BJ (cell line): ENCODE measurements around the gene INSIG1. TPM values are rescaled to one million over a fixed set of nuclear protein-coding genes. Genes with fewer than 3 reads are reported as not detected.

Experiments
- CTCF ChIA-PET: fragments of 350-600 bp; formaldehyde crosslinking; extraction: SDS; loops from one replicate; lab custom pipeline; 2021; ENCODE audit warnings: antibody characterized with exemption, inconsistent platforms; lab: Yijun Ruan, JAX
- POLR2A ChIA-PET: fragments of 300-600 bp; sonication (Branson Sonifier 250); formaldehyde crosslinking; extraction: SDS; loops from one replicate; lab custom pipeline; 2021; ENCODE audit warnings: antibody characterized with exemption; lab: Charles Lee
- DNase-seq: peaks from one replicate; pipeline ENCODE4 v3.0.0-alpha.2; 2011; ENCODE audit warnings: low read depth
- H3K27me3 ChIP-seq: 2 replicates; pipeline ENCODE4 v1.6.0; 2011; ENCODE audit warnings: low read length; ENCODE audit not compliant: control insufficient read depth, insufficient read depth
- H3K36me3 ChIP-seq: 2 replicates; pipeline ENCODE4 v1.5.1; 2011; ENCODE audit warnings: low read length; ENCODE audit not compliant: control insufficient read depth, insufficient read depth
- H3K4me3 ChIP-seq: 2 replicates; pipeline ENCODE4 v1.5.1; 2011; ENCODE audit warnings: low read depth, mild to moderate bottlenecking, control low read depth, low read length
- CTCF ChIP-seq: IDR thresholded peaks from 2 replicates; pipeline ENCODE4 v1.5.1; 2011; ENCODE audit warnings: low read depth, mild to moderate bottlenecking, control low read depth, inconsistent platforms, low read length, moderate library complexity; ENCODE audit not compliant: insufficient read depth
- polyA plus RNA-seq: library from polyadenylated mRNA; depleted of rRNA; stranded (reverse); fragments of >200 nt; gene quantifications from 2 replicates; pipeline ENCODE4 v1.2.3, GENCODE V29; 2011

The INSIG1 gene
- polyA plus RNA-seq, 1 experiment, result 11.0 TPM

GRCh38 chr7:155254018-155254417 lies 43.7 kb upstream of the INSIG1 start:
- DNase-seq, result no peak
- no peak for TF ChIP-seq CTCF

GRCh38 chr7:155255071-155255470 lies 42.6 kb upstream of the INSIG1 start:
- POLR2A ChIA-PET, result no interaction called here
- Histone ChIP-seq H3K36me3 (no peaks in the 10 kb centered on the region), H3K27me3 (no peaks in the 10 kb centered on the region), H3K4me3 (no peak overlapping the region)
- DNase-seq, result no peak
- CTCF ChIA-PET, result no interaction called here
- no peak for TF ChIP-seq CTCF

More at GRCh38 chr7:155254018-155254417, 43.7 kb upstream of the INSIG1 start:
- H3K27me3 ChIP-seq, result no peaks in the 10 kb centered on the region
- no peak overlapping the region for H3K4me3 ChIP-seq
- CTCF ChIA-PET, result no interaction called here
- H3K36me3 ChIP-seq, result no peaks in the 10 kb centered on the region
- POLR2A ChIA-PET, result no interaction called here

DNA sequence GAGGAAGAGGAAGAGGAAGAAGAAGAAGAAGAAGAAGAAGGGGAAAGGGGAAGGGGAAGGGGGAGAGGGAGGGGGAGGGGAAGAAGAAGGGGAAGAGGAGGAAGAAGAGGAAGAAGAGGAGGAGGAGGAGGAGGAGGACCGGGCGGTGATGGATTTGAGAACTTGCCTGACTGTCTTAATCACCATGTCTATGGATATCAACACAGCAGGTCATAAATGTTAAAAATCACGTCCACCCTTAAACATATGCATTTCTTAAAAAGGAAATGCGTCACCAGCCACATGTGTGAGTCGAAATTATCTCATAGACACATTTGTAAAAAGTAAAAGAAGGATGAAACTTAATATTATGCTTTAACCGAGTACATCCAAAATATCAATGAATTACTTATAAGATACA lies 42.1 kb upstream of the INSIG1 start:
- no peak for TF ChIP-seq CTCF
- Histone ChIP-seq H3K4me3 (no peak overlapping the region), H3K27me3 (no peaks in the 10 kb centered on the region), H3K36me3 (no peaks in the 10 kb centered on the region)
- DNase-seq, result no peak
- CTCF ChIA-PET, result no interaction called here
- POLR2A ChIA-PET, result no interaction called here

DNA sequence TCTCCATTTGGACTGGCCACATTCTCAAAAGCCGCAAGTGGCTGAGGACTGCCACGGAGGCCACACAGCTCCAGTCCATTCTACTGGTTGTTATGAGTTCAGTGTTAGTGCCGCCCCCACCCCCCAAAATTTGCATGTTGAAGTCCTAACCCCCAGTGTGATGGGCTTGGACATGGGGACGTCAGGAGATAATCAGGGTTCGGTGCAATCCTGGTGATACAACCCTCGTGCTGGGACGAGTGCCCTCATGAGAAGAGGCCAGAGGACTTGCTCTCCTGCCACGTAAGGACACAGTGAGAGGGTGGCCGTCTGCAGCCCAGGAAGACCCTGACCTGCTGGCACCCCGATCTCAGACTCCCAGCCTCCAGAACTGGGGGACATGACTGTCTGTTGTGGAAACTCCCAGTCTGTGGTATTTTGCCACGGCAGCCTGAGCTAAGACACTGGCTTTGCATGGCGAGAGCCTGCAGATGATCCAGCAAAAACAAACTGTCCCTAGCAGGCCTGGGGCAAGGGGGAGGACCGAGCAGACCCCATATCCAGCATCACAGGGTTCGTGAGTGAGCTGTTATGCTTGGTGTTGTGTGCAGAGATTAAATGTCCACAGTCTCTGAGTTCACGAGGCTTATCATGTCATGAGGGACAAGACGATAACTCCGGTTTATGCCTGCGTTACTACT lies 41.5 kb upstream of the INSIG1 start:
- H3K27me3 ChIP-seq, result no peaks in the 10 kb centered on the region
- POLR2A ChIA-PET, result no interaction called here
- no peaks in the 10 kb centered on the region for H3K36me3 ChIP-seq
- H3K4me3 ChIP-seq, result no peak overlapping the region
- no peak for DNase-seq
- CTCF ChIA-PET, result interaction anchor here (0.6 to 1.8 kb wide), 2 partner anchors 17 to 65 kb away, joined by 3 to 4 read pairs; no protein-coding TSS in a partner anchor
- no peak for TF ChIP-seq CTCF

DNA sequence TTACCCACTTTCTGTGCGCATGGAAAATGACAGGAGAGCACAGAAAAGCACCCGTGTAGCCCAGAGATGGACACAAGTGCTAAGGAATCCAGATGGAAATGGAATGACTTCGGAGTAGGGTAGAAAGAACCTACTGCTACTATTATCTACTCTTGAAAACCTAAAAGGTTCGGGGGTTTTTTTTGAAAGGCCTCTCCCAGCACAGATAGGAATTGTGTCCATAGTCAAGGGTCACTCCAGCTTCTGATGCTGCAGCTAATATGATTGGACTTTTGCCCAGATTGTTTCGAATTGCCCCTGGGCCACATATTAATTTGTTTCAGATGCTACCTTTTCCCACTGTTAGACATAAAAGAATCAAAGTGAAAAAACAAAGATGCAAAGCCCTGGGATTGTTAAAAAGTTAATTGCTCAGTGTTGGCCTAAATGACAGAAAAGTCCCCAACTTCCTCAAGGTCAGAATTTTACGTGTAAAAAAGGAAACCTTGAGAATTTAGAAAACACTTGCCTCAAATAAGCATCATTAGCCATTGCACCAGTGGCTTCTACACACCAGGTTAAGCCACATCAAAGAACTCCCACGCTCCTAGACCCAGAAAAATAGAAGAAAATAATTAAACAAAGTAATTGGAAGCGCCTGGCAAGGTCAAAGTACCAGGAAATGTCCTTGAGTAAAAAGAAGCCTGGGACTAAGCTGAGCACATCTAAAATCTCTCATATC lies 40.8 kb upstream of the INSIG1 start:
- DNase-seq, result no peak
- POLR2A ChIA-PET, result no interaction called here
- no peaks in the 10 kb centered on the region for H3K36me3 ChIP-seq
- no peak for TF ChIP-seq CTCF
- H3K27me3 ChIP-seq, result peaks cover 2% of the 10 kb centered on the region; the same call in 1 of the 2 replicates
- H3K4me3 ChIP-seq, result no peak overlapping the region
- CTCF ChIA-PET, result interaction anchor here (0.6 to 1.8 kb wide), 2 partner anchors 16 to 66 kb away, joined by 3 to 4 read pairs; no protein-coding TSS in a partner anchor
